Renal cortex interstitium (tissue), 11 donors: ENCODE measurements around the gene RGS19. TPM values are rescaled to one million over a fixed set of nuclear protein-coding genes. Genes with fewer than 3 reads are reported as not detected.

Experiments used
- DNase-seq, 11 donors: peaks; one replicate each; pipeline ENCODE4 v3.0.0-alpha.2; 2013; ENCODE audit warnings: low read depth in 9 of 11, low spot score in 4 of 11; ENCODE audit errors: extremely low read depth in 1 of 11
- polyA plus RNA-seq, 3 donors: library from polyadenylated mRNA; unstranded; fragments of 120-200 nt; gene quantifications; one replicate each; pipeline ENCODE4 v1.2.1, GENCODE V29; 2013; ENCODE audit not compliant: insufficient read length in 3 of 3

RGS19 gene
- polyA plus RNA-seq, 3 donors = 4.5 to 7.1 (median 5.7) TPM

- DNase-seq = no peak
These were observed 8.9 kb downstream of the RGS19 start for GRCh38 chr20:64070244-64070993.

- DNase-seq = no peak
These were observed 9.6 kb downstream of the RGS19 start for GRCh38 chr20:64069614-64070243.

GRCh38 chr20:64069209-64069613 lies 10.1 kb downstream of the RGS19 start:
- DNase-seq = no peak

- no peak for DNase-seq
These were observed 10.7 kb downstream of the RGS19 start for GRCh38 chr20:64068386-64069208.

- no peak for DNase-seq
These were observed 11.5 kb downstream of the RGS19 start for GRCh38 chr20:64067733-64068307.

- no peak for DNase-seq
These were observed 12.2 kb downstream of the RGS19 start for GRCh38 chr20:64067005-64067632.

- DNase-seq = no peak
These were observed 13.4 kb downstream of the RGS19 start for GRCh38 chr20:64065974-64066343.

- DNase-seq = no peak
These were observed 14.0 kb downstream of the RGS19 start for GRCh38 chr20:64065062-64065973.

- no peak for DNase-seq
These were observed 15.1 kb downstream of the RGS19 start for GRCh38 chr20:64064145-64064698.

- no peak for DNase-seq
These were observed 15.8 kb downstream of the RGS19 start for GRCh38 chr20:64063389-64064144.

GRCh38 chr20:64062596-64063388 lies 16.5 kb downstream of the RGS19 start, which contains the start of gene TCEA2:
TCEA2 (plus strand) TSS chr20:64063198; CDS start chr20:64063313, 115 bp downstream.
- peak; percentile 88 to 98 (median 95) for DNase-seq

- no peak for DNase-seq
These were observed 17.1 kb downstream of the RGS19 start for GRCh38 chr20:64062276-64062595.

GRCh38 chr20:64058536-64058935 lies 20.8 kb downstream of the RGS19 start:
- no peak for DNase-seq

- DNase-seq = peak in 3 of 11 donors; percentile 69 to 70 (median 69)
These were observed 21.5 kb downstream of the RGS19 start for GRCh38 chr20:64057628-64058498.

- DNase-seq = no peak
These were observed 22.3 kb downstream of the RGS19 start for GRCh38 chr20:64056889-64057627.
